Activated CD4-positive, alpha-beta T cell treated with anti-CD3 and anti-CD28 coated beads, Interleukin-2, amount 50 U/mL, for 24 hours (primary cell): ENCODE data around the gene ETV7.
"Not testable (repeated sequence)": the region's sequence is repeated elsewhere in the genome, so short reads cannot be mapped to it uniquely, and the experiment has no call there.

Experiments
- DNase-seq, 2 donors: peaks; one replicate each; pipeline ENCODE4 v3.0.0-alpha.2; 2020; ENCODE audit warnings: low read depth in 1 of 2, low spot score in 1 of 2

ETV7 gene

GRCh38 chr6:36364669-36365479 is 22.6 kb downstream of the ETV7 start:
- no peak for DNase-seq

DNA sequence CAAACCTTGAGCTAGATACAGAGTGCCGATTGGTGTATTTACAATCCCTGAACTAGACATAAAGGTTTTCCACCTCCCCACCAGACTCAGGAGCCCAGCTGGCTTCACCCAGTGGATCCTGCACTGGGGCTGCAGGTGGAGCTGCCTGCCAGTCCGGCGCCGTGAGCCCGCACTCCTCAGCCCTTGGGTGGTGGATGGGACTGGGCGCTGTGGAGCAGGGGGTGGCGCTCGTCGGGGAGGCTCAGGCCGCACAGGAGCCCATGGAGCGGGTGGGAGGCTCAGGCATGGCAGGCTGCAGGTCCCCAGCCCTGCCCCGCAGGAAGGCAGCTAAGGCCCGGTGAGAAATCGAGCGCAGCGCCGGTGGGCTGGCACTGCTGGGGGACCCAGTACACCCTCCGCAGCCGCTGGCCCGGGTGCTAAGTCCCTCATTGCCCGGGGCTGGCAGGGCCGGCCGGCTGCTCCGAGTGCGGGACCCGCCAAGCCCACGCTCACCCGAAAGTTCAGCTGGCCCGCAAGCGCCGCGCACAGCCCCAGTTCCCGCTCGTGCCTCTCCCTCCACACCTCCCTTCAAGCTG is 23.3 kb downstream of the ETV7 start:
- not testable (repeated sequence) for DNase-seq

GRCh38 chr6:36363371-36363752 is 24.1 kb downstream of the ETV7 start:
- DNase-seq = not testable (repeated sequence)

GRCh38 chr6:36362551-36363370 is 24.7 kb downstream of the ETV7 start:
- DNase-seq = no peak

GRCh38 chr6:36361071-36361470 is 26.4 kb downstream of the ETV7 start:
- DNase-seq = no peak

GRCh38 chr6:36360241-36361054 is 27.0 kb downstream of the ETV7 start:
- peak; percentile 28 to 67 for DNase-seq

DNA sequence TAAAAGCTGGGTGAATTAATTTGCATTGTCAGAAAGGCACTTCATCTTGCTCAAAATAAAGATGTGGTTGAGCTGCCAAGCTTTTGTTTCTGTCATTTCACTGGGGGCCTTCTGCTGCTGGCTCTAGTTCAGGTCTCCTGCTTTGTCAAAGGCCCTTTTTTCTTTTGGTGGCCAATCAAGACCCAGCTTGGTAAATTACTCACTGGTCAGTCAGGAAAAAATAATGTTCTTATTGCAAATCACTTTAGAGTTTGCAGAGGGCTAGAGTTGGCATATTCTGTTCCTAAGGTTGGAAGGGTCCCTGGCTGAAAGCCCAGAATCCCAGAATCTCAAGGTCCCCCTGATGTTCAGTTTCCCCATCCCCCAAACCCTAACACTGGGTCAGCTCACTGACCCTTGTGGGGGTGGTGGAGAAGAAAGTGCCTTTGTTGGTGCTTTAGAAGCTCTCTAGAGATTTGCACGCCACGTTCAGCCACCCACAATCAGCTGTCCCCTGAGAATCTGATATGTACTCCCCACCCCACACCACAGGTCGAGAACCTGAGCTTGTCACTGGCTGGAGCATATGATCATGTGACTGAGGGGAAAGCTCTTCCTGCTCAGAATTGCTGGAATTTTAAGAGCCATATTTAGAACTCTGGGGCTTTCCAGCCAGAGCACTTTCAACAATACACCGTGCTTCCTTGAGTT is 29.1 kb downstream of the ETV7 start:
- no peak for DNase-seq

- no peak for DNase-seq
These were observed 29.6 kb downstream of the ETV7 start for GRCh38 chr6:36357872-36358225.

- DNase-seq = no peak
These were observed 31.6 kb downstream of the ETV7 start for GRCh38 chr6:36355819-36356218.

GRCh38 chr6:36353411-36353915 is 34.0 kb downstream of the ETV7 start:
- no peak for DNase-seq

DNA sequence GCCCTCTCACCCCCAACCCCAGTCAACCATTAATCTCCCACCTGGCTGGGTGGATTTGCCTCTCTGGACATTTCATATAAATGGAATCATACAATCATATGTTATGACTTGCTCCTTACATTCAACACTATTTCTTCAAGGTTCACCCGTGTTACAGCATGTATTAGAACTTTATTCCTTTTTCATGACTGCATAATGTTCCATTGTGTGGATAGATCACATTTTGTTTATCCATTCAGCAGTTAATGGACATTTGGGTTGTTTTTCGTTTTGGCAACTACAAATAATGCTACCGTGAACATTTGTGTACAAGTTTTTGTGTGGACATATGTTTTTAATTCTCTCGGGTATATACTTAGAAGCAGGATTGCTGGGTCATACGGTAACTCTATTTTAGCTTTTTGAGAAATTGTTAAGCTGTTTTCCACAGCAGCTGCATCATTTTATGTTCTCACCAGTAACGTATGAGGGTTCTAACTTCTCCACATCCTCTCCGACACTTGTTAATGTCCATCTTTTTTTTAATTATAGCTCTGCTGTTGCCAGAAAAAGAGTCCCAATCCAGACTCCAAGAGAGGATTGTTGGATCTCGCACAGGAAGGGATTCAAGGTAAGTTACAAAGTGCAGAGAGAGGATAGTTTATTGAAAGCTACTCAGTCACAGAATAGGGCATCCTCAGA is 34.9 kb downstream of the ETV7 start:
- no peak for DNase-seq

GRCh38 chr6:36350681-36351571 is 36.5 kb downstream of the ETV7 start:
- DNase-seq = no peak

DNA sequence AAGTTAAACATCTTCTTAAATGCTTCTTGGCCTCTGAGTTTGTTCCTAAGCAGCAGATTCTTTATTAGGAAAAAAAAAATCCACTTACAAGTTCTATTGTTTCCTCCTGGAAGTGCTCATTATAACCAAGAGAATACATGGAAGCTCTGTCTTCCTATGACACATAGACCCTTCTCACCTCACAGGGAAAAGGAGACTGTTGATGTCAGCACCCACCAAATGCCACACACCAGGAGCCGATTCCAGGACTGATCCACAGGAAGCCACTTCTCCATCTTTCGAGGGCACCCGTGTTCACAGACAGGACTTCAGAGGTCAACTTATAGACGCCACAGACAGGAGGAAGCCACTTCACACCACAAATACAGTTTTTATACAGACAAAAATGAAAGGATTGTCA is 37.4 kb downstream of the ETV7 start:
- no peak for DNase-seq

- no peak for DNase-seq
These were observed 38.2 kb downstream of the ETV7 start for GRCh38 chr6:36349240-36349639.

DNA sequence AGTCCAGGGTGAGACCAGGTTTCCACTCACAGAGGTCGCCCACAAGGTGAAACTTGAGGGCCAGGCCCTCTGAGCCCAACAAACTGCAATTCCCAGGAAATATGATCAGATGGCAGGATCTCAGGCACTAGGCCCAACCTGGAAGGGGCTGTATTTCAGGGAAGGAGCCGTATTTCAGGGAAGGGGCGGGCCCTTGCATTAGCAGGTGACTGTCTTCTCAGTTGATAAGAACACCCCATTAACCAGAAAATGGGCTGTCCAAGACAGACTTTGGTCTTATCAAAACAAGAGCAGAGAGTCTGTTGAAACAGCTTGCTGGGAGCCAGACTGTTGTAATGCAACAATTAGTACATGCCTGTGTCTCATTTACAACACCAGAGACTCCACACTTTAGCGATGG is 39.8 kb downstream of the ETV7 start:
- no peak for DNase-seq

DNA sequence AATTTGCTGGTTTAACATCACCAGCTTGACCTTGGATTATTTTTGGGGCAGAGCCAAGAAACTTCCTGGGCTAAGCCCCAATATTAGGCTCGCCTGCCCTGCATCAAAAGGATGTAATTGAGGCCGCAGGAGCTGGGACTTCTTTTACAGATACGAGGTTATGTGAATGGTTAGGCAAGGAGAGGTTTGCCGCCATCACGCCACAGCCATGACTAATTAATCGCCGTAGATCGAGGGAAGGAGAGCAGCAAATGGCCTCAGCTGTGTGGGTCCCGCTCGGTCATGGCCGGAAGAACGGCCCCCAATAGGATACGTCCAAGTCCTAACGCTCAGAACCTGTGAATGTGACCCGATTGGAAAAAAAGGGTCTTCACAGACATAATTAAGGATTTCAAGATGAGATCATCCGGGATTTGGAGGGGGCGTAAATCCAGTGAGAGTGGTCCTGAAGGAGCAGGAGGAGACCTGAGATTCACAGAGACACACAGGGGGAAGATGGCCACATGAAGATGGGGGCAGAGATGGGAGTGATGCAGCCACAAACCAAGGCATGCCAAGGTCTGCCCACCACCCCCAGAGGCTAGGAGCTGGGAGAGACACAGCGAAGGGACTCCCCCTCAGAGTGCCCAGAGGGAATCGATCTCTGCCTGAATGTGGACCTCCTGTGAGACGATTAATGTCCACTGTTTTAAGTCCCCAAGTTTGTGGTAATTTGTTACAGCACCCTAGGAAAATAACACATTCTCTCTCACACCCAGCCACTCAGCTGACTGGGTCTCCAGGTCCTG is 40.8 kb downstream of the ETV7 start:
- no peak for DNase-seq

GRCh38 chr6:36345681-36346466 is 41.6 kb downstream of the ETV7 start:
- DNase-seq = no peak
